ENCODE results near the gene ANKDD1A. TPM values are rescaled to one million over a fixed set of nuclear protein-coding genes. Genes with fewer than 3 reads are reported as not detected.
A peak's percentile ranks its signal among the peaks of the same experiment; 100 is the strongest.

ANKDD1A gene
- polyA plus RNA-seq, 3 donors = 0.49 to 3.5 (median 0.90) TPM

GRCh38 chr15:64991536-64992135 is 79.9 kb downstream of the ANKDD1A start:
- peaks cover 0 to 2% (median 0%) of the 10 kb centered on the region in 7 donors for H3K9me3 Mint-ChIP-seq
- Histone ChIP-seq H2AFZ (ENCODE audit: insufficient read depth, low read depth, low read length, poor library complexity, severe bottlenecking) (peak overlapping the region; percentile 25), H3K4me2 (replicated peaks; ENCODE audit: extremely low read depth, low read length, poor library complexity, severe bottlenecking) (no peak overlapping the region), H3K9me3 (replicated peaks in 1 of 2; ENCODE audit: control insufficient read depth in 1 of 2, insufficient read depth in 1 of 2, low read length in 2 of 2) (no peaks in the 10 kb centered on the region), H3K4me3 (replicated peaks in 1 of 3; ENCODE audit: low read depth in 2 of 3, low read length in 3 of 3) (no peak overlapping the region), H3K4me1 (ENCODE audit: control insufficient read depth in 1 of 2, insufficient read depth in 2 of 2, low read length in 2 of 2) (peaks cover 27 to 33% of the 10 kb centered on the region in 2 donors), H3K27ac (ENCODE audit: low read depth in 1 of 2, low read length in 2 of 2) (no peak overlapping the region), H3K27me3 (ENCODE audit: control insufficient read depth in 2 of 2, insufficient read depth in 2 of 2, low read length in 2 of 2) (no peaks in the 10 kb centered on the region), H4K20me1 (ENCODE audit: insufficient read depth, low read length) (no peaks in the 10 kb centered on the region), H3K9ac (ENCODE audit: insufficient read depth, low read length, poor library complexity, severe bottlenecking) (no peak overlapping the region), H3K36me3 (replicated peaks in 1 of 2; ENCODE audit: control insufficient read depth in 1 of 2, insufficient read depth in 2 of 2, low read length in 2 of 2) (peaks cover 4 to 11% of the 10 kb centered on the region in 2 donors), H3K79me2 (ENCODE audit: insufficient read depth, low read length) (peaks cover 30% of the 10 kb centered on the region)
- H3K4me3 Mint-ChIP-seq = no peak overlapping the region
- peaks cover 0 to 4% (median 3%) of the 10 kb centered on the region in 3 donors for H3K27me3 Mint-ChIP-seq (ENCODE audit: low read depth in 3 of 3)
- no CpG with 5 or more reads among the region's 2 CpGs for WGBS (ENCODE audit: insufficient coverage)
- no peak overlapping the region for H3K27ac Mint-ChIP-seq
- TF ChIP-seq CTCF (IDR thresholded peaks at IDR 0.05) = no peak
- DNase-seq = no peak
- intact Hi-C loops (cut with micrococcal nuclease) = no loop called here
- peaks cover 7 to 14% of the 10 kb centered on the region in 2 donors for H3K36me3 Mint-ChIP-seq
- peaks cover 33% of the 10 kb centered on the region for H3K4me1 Mint-ChIP-seq

DNA sequence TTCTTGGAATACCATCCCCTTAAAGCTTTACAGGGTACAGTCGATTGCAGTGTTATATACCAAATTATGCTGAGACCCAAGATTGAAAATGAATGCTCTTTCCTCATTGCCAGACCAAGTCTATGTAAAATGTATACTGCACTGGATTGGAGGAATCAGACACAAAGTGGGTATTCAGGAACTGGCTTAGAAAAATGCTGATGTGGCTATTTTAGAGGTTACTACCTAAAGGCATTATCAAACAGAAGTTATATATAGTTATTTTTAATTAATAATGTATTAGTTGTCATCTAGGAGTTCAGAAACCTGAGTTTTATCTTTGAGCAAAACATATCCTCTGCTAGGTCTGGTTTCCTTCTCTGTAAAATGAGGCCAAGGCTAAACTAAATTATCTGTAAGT is 81.6 kb downstream of the ANKDD1A start:
- peak overlapping the region in 1 of 7 donors; percentile 11 for H3K27ac Mint-ChIP-seq
- no CpG with 5 or more reads among the region's 1 CpG for WGBS (ENCODE audit: insufficient coverage)
- no peak for DNase-seq
- peaks cover 11 to 16% of the 10 kb centered on the region in 2 donors for H3K4me1 ChIP-seq (ENCODE audit: control insufficient read depth in 1 of 2, insufficient read depth in 2 of 2, low read length in 2 of 2)
- intact Hi-C loops (cut with micrococcal nuclease) = no loop called here
- H4K20me1 ChIP-seq (ENCODE audit: insufficient read depth, low read length) = no peaks in the 10 kb centered on the region
- H3K4me2 ChIP-seq (replicated peaks; ENCODE audit: extremely low read depth, low read length, poor library complexity, severe bottlenecking) = no peak overlapping the region
- no peak overlapping the region for H3K27ac ChIP-seq (ENCODE audit: low read depth in 1 of 2, low read length in 2 of 2)
- H3K36me3 Mint-ChIP-seq = no peaks in the 10 kb centered on the region
- no peaks in the 10 kb centered on the region for H3K36me3 ChIP-seq (replicated peaks in 1 of 2; ENCODE audit: control insufficient read depth in 1 of 2, insufficient read depth in 2 of 2, low read length in 2 of 2)
- H3K27me3 Mint-ChIP-seq (ENCODE audit: low read depth in 3 of 3) = peaks cover 0 to 4% (median 3%) of the 10 kb centered on the region in 3 donors
- H2AFZ ChIP-seq (ENCODE audit: insufficient read depth, low read depth, low read length, poor library complexity, severe bottlenecking) = no peak overlapping the region
- H3K79me2 ChIP-seq (ENCODE audit: insufficient read depth, low read length) = peaks cover 13% of the 10 kb centered on the region
- no peak for TF ChIP-seq CTCF (IDR thresholded peaks at IDR 0.05)
- H3K9me3 ChIP-seq (replicated peaks in 1 of 2; ENCODE audit: control insufficient read depth in 1 of 2, insufficient read depth in 1 of 2, low read length in 2 of 2) = no peaks in the 10 kb centered on the region
- H3K9me3 Mint-ChIP-seq = peaks cover 0 to 2% (median 0%) of the 10 kb centered on the region in 7 donors
- H3K4me1 Mint-ChIP-seq = peaks cover 16% of the 10 kb centered on the region
- H3K27me3 ChIP-seq (ENCODE audit: control insufficient read depth in 2 of 2, insufficient read depth in 2 of 2, low read length in 2 of 2) = no peaks in the 10 kb centered on the region
- no peak overlapping the region for H3K4me3 ChIP-seq (replicated peaks in 1 of 3; ENCODE audit: low read depth in 2 of 3, low read length in 3 of 3)
- H3K9ac ChIP-seq (ENCODE audit: insufficient read depth, low read length, poor library complexity, severe bottlenecking) = no peak overlapping the region
- no peak overlapping the region for H3K4me3 Mint-ChIP-seq

Data from CD14-positive monocyte (primary cell).